Measurements from ENCODE around the gene STXBP3. TPM values are rescaled to one million over a fixed set of nuclear protein-coding genes. Genes with fewer than 3 reads are reported as not detected.

The STXBP3 gene
- total RNA-seq, 3 donors from 2014 or later = 50.8 to 71.4 (median 66.1) TPM

- DNase-seq (no peak), ATAC-seq (no peak)
- Histone ChIP-seq H3K9me3 (no peaks in the 10 kb centered on the region), H3K4me3 (no peak overlapping the region), H3K36me3 (ENCODE audit: low read depth) (no peaks in the 10 kb centered on the region), H3K4me1 (ENCODE audit: low read depth) (no peaks in the 10 kb centered on the region)
- TF ChIP-seq, protein P1, sequence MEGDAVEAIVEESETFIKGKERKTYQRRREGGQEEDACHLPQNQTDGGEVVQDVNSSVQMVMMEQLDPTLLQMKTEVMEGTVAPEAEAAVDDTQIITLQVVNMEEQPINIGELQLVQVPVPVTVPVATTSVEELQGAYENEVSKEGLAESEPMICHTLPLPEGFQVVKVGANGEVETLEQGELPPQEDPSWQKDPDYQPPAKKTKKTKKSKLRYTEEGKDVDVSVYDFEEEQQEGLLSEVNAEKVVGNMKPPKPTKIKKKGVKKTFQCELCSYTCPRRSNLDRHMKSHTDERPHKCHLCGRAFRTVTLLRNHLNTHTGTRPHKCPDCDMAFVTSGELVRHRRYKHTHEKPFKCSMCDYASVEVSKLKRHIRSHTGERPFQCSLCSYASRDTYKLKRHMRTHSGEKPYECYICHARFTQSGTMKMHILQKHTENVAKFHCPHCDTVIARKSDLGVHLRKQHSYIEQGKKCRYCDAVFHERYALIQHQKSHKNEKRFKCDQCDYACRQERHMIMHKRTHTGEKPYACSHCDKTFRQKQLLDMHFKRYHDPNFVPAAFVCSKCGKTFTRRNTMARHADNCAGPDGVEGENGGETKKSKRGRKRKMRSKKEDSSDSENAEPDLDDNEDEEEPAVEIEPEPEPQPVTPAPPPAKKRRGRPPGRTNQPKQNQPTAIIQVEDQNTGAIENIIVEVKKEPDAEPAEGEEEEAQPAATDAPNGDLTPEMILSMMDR (IDR thresholded peaks at IDR 0.05) = no peak
- intact Hi-C loops (cut with DNase I, micrococcal nuclease) = no loop called here
These were observed 107.9 kb downstream of the STXBP3 start for GRCh38 chr1:108854221-108855019.

- TF ChIP-seq, protein P1 (IDR thresholded peaks at IDR 0.05) = no peak
- ATAC-seq (no peak), DNase-seq (no peak)
- no peaks in the 10 kb centered on the region for H3K9me3 ChIP-seq
- intact Hi-C loops (cut with DNase I, micrococcal nuclease) = no loop called here
- H3K4me1 ChIP-seq (ENCODE audit: low read depth) = no peaks in the 10 kb centered on the region
- no peaks in the 10 kb centered on the region for H3K36me3 ChIP-seq (ENCODE audit: low read depth)
- H3K4me3 ChIP-seq = no peak within 1 kb of the TSS
These were observed 110.5 kb downstream of the STXBP3 start, which contains the start of gene AKNAD1 for GRCh38 chr1:108856994-108857393. TSS of gene AKNAD1 (minus strand) at chr1:108857094. CDS start at chr1:108852664, 4,430 bp downstream.

- no peak overlapping the region for H3K4me3 ChIP-seq
- intact Hi-C loops (cut with DNase I, micrococcal nuclease) = no loop called here
- TF ChIP-seq, protein P1 (IDR thresholded peaks at IDR 0.05) = no peak
- H3K9me3 ChIP-seq = no peaks in the 10 kb centered on the region
- ATAC-seq (no peak), DNase-seq (no peak)
- no peaks in the 10 kb centered on the region for H3K4me1 ChIP-seq (ENCODE audit: low read depth)
- H3K36me3 ChIP-seq (ENCODE audit: low read depth) = no peaks in the 10 kb centered on the region
These were observed 111.9 kb downstream of the STXBP3 start for GRCh38 chr1:108858230-108858950.

Other genes starting within 250 kb of the STXBP3 start
- 10 to 100 TPM; 21.4 to 32.7 (median 29.5) TPM for gene EEIG2, start 186.6 kb upstream of the STXBP3 start, total RNA-seq
- gene HENMT1, start 85.6 kb upstream of the STXBP3 start, total RNA-seq = 1 to 10 TPM; 5.9 to 8.9 (median 7.8) TPM
- 10 to 100 TPM; 32.8 to 38.3 (median 38.2) TPM for gene PRPF38B, start 54.4 kb upstream of the STXBP3 start, total RNA-seq
- gene FNDC7, start 33.8 kb upstream of the STXBP3 start, total RNA-seq = not detected
- under 1 TPM in 1 of 3 donors, not detected in 2; 0.60 TPM for gene AKNAD1, start 110.4 kb downstream of the STXBP3 start, total RNA-seq
- gene GPSM2, start 130.3 kb downstream of the STXBP3 start, total RNA-seq = 10 to 100 TPM; 20.9 to 56.6 (median 25.9) TPM
- gene CLCC1, start 216.8 kb downstream of the STXBP3 start, total RNA-seq = 10 to 100 TPM; 19.9 to 32.1 (median 21.3) TPM

Measured in mucosa of descending colon (tissue), 3 donors.